Activated T-cell treated with anti-CD3 and anti-CD28 coated beads, Interleukin-2, amount 50 U/mL, for 72 hours (primary cell): ENCODE measurements around the gene CDH24. TPM values are rescaled to one million over a fixed set of nuclear protein-coding genes. Genes with fewer than 3 reads are reported as not detected.

Experiments
- ATAC-seq, 2 donors: fragments of 150-1000 bp; cut with Tn5 transposase; replicated peaks in 1 of 2; 2 replicates each; pipeline ENCODE4 v1.10.0; 2021; ENCODE audit warnings: moderate library complexity in 2 of 2, mild to moderate bottlenecking in 1 of 2
- DNase-seq, 2 donors: peaks; one replicate each; pipeline ENCODE4 v3.0.0; 2021 to 2022; ENCODE audit warnings: mixed read lengths in 1 of 2
- H3K27ac Mint-ChIP-seq: one replicate; pipeline ENCODE4 v1.8.0; 2022; ENCODE audit warnings: mild to moderate bottlenecking, moderate library complexity, mixed read lengths
- H3K27me3 Mint-ChIP-seq: one replicate; pipeline ENCODE4 v1.8.0; 2022; ENCODE audit warnings: low read depth, mixed read lengths
- H3K36me3 Mint-ChIP-seq, 2 donors: one replicate each; pipeline ENCODE4 v1.8.0; 2022; ENCODE audit warnings: mixed read lengths in 2 of 2, mild to moderate bottlenecking in 1 of 2; ENCODE audit not compliant: insufficient read depth in 2 of 2
- H3K4me1 Mint-ChIP-seq: one replicate; pipeline ENCODE4 v1.8.0; 2022; ENCODE audit warnings: low read depth, mixed read lengths
- H3K4me3 Mint-ChIP-seq, 2 donors: one replicate each; pipeline ENCODE4 v1.8.0; 2022; ENCODE audit warnings: mild to moderate bottlenecking in 2 of 2, mixed read lengths in 2 of 2, moderate library complexity in 2 of 2
- H3K9me3 Mint-ChIP-seq, 2 donors: one replicate each; pipeline ENCODE4 v1.8.0; 2022; ENCODE audit warnings: mixed read lengths in 2 of 2
- total RNA-seq, 2 donors: library from RNA; stranded (reverse); gene quantifications; one replicate each; pipeline ENCODE4 v1.2.3, GENCODE V29; 2022

The CDH24 gene
- total RNA-seq, 2 donors from 2014 or later, result 0.82 to 1.5 TPM

DNA sequence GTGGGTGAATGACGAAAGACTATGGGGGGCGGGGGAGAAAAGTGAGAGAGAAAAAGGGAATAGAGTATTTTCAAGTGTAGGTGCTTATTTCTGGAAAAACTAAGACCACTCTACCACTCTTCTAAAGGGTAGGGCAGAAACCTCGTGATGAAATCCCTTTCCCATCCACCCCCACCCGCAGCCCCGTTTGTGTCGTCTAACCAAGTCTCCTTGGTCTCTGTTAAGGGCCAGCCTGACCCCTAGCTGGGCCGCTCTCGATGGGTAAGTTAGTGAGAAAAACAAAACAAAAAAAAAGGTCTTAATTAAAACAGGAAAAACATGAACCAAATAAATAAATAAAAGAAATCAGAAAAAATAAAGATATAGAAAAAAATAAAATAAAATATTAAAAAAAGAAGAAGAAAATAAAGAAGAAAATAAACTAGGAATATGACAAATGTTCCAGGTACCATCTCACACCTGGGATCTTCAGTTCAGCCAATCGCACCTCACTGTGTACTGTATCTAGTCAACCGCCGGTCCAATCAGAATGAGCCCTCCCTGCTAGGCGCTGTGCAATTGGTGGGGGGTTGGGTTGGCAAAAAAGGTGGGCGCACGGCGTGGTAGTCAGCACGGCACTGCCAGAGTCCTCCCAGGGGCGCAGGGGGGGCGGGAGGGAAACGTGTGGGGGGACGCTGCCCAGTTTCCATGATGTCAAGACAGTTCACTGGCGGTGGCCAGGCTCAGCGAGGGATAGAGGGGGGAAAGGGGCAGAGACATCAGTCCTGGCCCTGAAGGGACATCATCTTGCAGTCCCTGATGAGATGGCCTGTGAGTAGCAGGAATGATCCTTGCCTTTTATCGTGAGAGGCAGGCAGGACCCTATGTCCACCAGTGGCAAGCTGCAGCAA is 9.8 kb upstream of the CDH24 start:
- Mint-ChIP-seq H3K27me3 (no peaks in the 10 kb centered on the region), H3K36me3 (peaks cover 13 to 26% of the 10 kb centered on the region in 2 donors), H3K27ac (no peak overlapping the region), H3K9me3 (no peaks in the 10 kb centered on the region), H3K4me1 (peaks cover 39% of the 10 kb centered on the region), H3K4me3 (no peak overlapping the region)
- ATAC-seq (no peak), DNase-seq (no peak)

DNA sequence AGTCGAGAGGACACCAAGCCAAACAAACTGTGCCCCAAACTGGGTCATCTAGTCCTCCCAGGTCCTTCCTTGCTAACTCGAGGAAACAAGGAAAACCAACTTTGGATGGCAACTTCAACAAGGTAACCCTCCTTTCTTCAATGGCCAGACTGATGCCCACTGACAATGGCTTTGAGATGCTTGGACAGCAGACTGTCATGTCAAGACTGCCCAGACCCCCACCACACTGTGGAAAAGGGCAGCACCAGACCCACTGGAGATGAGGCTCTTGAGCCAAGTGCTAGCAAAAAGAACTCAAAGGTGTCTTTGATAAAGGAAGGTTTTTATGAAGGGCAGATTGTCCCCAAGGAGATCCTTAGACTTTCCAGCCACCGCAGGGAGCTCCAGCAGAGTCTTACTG is 9.0 kb upstream of the CDH24 start:
- H3K4me1 Mint-ChIP-seq, result peaks cover 31% of the 10 kb centered on the region
- H3K4me3 Mint-ChIP-seq, result no peak overlapping the region
- no peaks in the 10 kb centered on the region for H3K27me3 Mint-ChIP-seq
- DNase-seq (no peak), ATAC-seq (no peak)
- H3K27ac Mint-ChIP-seq, result no peak overlapping the region
- peaks cover 13 to 28% of the 10 kb centered on the region in 2 donors for H3K36me3 Mint-ChIP-seq
- no peaks in the 10 kb centered on the region for H3K9me3 Mint-ChIP-seq

DNA sequence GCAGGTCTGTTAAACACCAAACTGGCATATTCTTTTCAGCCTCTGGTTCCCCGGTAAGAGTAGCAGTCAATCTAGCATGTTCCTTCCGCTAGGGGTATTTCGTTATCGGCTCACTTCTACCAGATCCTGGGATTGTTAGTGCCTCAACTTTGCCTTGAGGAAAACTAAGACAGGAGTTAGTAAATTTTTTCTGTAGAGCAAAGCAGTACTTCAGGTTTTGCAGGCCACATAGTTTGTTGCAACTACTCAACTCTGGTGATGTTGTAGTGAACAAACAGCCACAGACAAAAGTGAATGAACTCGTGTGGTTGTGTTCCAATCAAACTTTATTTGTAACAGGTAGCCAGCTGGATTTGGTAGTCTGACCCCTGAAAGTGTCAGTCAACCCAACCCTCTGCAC is 6.3 kb upstream of the CDH24 start:
- no peak for DNase-seq
- no peaks in the 10 kb centered on the region for H3K27me3 Mint-ChIP-seq
- H3K9me3 Mint-ChIP-seq, result no peaks in the 10 kb centered on the region
- peaks cover 11 to 31% of the 10 kb centered on the region in 2 donors for H3K36me3 Mint-ChIP-seq
- H3K4me1 Mint-ChIP-seq, result peaks cover 10% of the 10 kb centered on the region
- ATAC-seq, result no peak
- no peak overlapping the region for H3K4me3 Mint-ChIP-seq
- H3K27ac Mint-ChIP-seq, result peak overlapping the region; percentile 26

DNA sequence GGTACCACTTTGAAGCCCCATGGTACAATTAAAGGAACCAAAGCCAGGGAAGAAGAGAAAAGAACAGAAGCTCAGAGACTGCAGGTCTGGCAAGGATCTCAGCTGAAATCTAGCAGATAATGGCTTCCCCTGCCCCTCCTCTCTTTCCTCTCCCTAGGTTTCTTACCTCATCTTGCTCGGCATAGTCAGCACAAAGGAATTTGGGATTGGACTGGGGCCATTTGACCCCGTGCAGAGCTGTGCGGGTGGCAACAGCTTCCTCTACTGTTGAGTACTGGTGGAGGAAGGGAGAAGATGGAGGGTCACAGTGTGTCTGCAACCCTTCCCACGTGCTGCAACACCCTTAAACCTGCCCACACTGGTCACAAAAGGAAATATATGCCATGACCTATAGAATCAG is 4.7 kb upstream of the CDH24 start:
- Mint-ChIP-seq H3K4me1 (peaks cover 7% of the 10 kb centered on the region), H3K9me3 (no peaks in the 10 kb centered on the region), H3K36me3 (peaks cover 11 to 31% of the 10 kb centered on the region in 2 donors), H3K4me3 (no peak overlapping the region), H3K27ac (no peak overlapping the region), H3K27me3 (peaks cover 2% of the 10 kb centered on the region)
- DNase-seq (no peak), ATAC-seq (no peak)

DNA sequence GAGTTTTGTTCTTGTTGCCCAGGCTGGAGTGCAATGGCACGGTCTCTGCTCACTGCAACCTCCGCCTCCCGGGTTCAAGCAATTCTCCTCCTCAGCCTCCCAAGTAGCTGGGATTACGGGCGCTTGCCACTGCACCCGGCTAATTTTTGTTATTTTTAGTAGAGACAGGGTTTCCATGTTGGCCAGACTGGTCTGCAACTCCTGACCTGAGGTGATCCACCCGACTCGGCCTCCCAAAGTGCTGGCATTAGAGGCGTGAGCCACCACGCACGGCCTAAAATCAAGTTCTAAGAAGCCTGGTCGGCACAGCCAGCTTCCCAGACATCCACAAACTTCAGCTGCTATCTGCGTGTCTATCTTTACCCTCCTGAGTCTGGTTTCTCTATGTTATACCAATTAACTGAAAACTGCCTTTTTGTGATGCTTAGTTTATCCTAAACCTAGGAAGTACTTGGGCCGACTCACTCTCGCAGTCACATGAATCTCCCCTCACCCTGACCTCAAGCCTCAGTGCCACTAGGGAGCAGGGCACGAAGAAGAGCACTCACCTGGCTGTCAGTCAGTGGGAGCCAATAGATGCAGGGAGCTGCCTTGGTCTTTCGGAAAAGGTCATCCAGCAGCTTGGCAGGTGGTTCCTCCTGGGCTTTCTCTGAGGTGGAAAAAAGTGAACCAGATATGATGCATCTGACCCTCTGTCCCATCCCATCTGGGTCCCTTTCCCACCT is 3.4 kb upstream of the CDH24 start:
- Mint-ChIP-seq H3K27me3 (peaks cover 12% of the 10 kb centered on the region), H3K27ac (no peak overlapping the region), H3K36me3 (peaks cover 6 to 25% of the 10 kb centered on the region in 2 donors), H3K4me3 (no peak overlapping the region), H3K9me3 (no peaks in the 10 kb centered on the region), H3K4me1 (peaks cover 17% of the 10 kb centered on the region)
- ATAC-seq, result no peak
- DNase-seq, result no peak

DNA sequence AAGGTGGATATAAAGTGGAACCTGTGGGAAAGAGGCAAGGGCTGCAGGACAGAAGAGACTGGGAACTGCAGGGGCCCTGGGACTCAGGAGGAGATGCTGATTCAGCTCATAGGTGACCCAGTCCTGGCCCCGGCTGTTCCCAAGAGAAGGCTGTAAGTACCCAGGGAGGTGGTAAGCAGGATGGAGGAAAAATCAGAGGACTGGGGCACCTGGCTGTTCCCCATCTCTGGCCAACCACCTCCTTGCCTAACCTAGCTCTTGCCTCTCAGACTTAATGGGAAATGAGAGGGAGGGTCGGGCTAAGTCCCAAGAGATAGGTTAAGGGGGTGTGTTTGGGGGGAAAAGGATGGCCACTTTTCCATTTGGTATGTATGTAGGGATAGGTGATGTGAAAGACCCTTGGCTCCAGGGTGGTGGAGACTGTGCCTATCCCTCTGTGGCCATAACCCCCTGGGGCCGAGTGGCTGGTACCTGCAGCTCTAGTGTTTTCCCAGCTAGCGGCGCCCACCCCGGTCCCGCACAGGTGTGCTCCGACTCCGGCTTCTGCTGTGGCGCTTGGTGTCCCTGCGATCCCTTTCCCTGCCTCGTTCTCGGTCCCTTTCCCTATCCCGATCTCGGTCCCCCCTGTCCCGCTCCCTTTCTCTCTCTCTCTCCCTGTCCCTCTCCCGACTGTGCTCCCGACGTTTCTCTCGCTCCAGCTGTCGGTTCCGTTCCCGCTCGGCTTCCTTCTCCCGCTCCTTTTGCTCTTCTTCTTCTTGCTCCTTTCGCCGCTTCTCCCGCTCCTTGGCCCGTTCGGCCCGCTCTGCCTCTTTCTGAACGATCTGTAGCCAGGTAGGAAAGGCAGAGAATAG is 1.6 kb upstream of the CDH24 start:
- Mint-ChIP-seq H3K27me3 (peaks cover 12% of the 10 kb centered on the region), H3K27ac (no peak overlapping the region), H3K4me3 (no peak overlapping the region), H3K36me3 (peaks cover 3 to 20% of the 10 kb centered on the region in 2 donors), H3K9me3 (no peaks in the 10 kb centered on the region), H3K4me1 (peaks cover 15% of the 10 kb centered on the region)
- DNase-seq, result no peak
- no peak for ATAC-seq

DNA sequence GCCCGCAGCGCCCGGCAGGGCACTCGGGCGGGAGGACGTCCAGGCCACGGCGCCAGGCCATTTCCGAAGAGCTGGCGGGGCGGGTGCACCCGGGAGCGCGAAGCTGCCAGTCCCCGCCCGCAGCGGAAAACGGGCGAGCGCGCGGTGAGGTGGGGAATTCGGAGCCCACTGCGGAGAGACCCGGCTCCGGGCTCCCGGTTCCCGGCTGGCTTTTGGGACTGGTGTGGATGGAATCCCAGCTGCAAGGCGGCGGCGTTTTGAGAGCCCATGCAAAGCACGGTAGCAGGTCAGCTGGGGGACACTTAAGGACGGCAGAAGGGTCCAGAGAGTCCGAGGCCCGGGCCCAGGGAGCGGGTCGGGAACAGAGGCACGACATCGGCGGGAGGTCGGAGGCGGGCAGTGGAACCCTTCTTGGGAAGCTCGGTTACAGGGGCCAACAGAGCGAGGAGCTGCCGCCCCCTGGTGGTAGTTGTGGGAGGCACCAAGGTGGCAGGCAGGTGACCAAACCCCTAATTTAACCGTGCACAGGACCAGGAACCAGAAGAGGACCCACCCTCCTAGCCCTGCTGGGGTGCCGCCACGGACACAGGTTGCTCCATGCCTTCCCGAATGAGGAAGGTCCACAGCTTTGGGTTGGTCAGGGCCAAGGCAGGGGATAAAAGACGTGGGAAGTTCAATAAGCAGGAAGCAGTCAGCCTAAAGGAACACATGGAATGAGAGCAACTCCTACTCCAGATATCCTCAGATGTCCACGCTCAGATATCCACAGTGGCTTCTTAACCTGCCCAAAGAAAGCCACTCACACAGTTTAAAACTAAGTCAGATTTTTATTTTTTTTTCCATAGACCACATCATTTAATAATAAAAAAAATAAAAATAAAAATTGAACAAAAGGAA is 685 bp upstream of the CDH24 start:
- ATAC-seq (peak; percentile 70 to 72), DNase-seq (peak; percentile 86 to 90)
- H3K4me1 Mint-ChIP-seq, result peaks cover 15% of the 10 kb centered on the region
- peak overlapping the region; percentile 79 to 82 for H3K4me3 Mint-ChIP-seq
- H3K9me3 Mint-ChIP-seq, result no peaks in the 10 kb centered on the region
- H3K27ac Mint-ChIP-seq, result no peak overlapping the region
- H3K27me3 Mint-ChIP-seq, result peaks cover 12% of the 10 kb centered on the region
- peaks cover 2 to 14% of the 10 kb centered on the region in 2 donors for H3K36me3 Mint-ChIP-seq

DNA sequence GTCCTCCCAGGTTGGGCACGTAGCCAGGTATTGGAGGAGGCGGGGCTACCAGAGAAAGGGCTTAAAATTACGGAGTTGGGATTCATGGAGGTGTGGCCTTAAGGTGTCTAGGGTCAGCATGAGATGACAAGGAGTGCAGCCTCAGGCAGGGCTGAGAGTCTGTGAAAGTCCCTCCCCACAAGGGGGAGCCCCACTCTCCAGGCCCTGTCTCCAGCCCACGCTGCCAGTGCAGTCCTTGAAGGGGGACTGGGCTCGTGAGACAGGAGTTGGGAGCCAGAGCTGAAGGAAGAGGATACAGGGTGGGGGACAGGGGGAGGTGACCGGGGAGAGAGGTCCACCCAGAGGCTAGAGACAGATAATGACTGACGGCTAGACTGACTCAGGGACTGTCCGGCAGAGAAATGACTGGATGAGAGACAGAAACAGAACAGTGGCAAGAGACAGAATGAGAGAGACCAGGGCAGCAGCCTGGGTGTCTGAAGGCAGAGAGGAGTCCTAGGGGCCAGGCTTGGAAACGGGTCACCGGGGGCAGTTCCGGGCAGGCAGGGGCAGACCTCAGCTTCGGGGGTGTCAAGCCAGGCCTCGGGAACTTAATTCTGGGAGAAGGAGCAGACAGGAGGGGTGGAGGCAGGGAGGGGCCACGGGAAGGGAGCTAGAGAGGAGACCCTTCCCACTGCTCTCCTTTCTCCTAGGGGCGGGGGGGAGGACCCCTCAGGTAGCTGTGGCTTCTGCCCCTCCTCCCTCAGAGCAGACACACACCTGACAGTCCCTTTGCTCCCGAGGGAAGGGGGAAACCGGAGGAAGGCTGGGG is 970 bp downstream of the CDH24 start:
- Mint-ChIP-seq H3K36me3 (peaks cover 0 to 10% of the 10 kb centered on the region in 2 donors), H3K27me3 (peaks cover 12% of the 10 kb centered on the region), H3K4me3 (peak overlapping the region; percentile 89 to 93), H3K27ac (peak overlapping the region; percentile 3), H3K4me1 (peaks cover 15% of the 10 kb centered on the region), H3K9me3 (no peaks in the 10 kb centered on the region)
- DNase-seq (peak; percentile 74 to 81), ATAC-seq (peak; percentile 63 to 70)

DNA sequence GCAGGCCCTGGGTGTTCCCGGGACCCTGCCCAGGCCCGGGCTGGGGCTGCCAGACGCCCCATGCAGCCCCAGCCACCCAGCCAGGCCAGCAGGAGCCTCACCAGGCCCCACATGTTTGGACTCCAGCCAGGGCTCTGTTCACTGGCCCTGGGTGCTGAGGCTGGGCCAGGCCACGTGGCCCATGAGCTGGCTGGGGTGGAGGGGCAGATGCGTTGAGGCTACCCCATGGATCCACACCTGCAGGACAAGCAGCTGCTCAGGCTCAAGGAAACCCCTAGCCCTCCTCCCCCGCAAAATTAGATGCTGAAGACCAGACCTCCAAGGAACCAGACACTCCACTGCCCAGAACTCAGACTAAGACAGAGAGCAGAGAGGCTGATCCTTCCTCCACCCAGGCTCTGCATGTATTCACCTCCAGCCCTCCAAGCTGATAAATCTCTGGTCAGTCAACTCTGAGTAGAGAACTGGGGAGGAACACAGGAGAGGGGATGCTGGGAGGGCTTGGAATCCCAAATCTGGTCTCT is 1.6 kb downstream of the CDH24 start:
- no peaks in the 10 kb centered on the region for H3K9me3 Mint-ChIP-seq
- no peak for DNase-seq
- no peak for ATAC-seq
- H3K36me3 Mint-ChIP-seq, result peaks cover 0 to 5% of the 10 kb centered on the region in 2 donors
- H3K4me1 Mint-ChIP-seq, result peaks cover 15% of the 10 kb centered on the region
- peak overlapping the region; percentile 75 to 93 for H3K4me3 Mint-ChIP-seq
- no peak overlapping the region for H3K27ac Mint-ChIP-seq
- H3K27me3 Mint-ChIP-seq, result peaks cover 12% of the 10 kb centered on the region

DNA sequence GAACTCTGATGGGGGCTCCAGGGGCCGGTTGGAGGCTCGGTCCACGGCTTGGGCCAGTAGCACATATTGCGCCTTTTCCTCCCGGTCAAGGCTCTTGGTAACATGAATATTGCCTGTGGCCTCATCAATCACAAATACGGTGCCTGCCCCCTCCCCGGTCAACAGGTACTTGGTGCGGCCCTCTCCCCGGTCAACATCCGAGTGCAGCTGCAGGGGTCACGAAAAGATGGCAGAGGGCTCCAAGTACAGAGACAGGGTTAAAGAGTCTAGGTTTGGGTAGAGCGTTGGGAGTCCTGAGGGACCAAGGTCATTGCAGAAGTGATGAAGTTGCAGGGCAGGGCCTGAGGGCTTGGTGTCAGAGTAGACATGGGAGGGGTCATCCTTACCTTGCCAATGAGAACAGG is 2.2 kb downstream of the CDH24 start:
- Mint-ChIP-seq H3K4me3 (no peak overlapping the region), H3K27me3 (peaks cover 12% of the 10 kb centered on the region), H3K36me3 (peaks cover 0 to 5% of the 10 kb centered on the region in 2 donors), H3K9me3 (no peaks in the 10 kb centered on the region), H3K4me1 (peaks cover 15% of the 10 kb centered on the region), H3K27ac (no peak overlapping the region)
- DNase-seq (no peak), ATAC-seq (no peak)

DNA sequence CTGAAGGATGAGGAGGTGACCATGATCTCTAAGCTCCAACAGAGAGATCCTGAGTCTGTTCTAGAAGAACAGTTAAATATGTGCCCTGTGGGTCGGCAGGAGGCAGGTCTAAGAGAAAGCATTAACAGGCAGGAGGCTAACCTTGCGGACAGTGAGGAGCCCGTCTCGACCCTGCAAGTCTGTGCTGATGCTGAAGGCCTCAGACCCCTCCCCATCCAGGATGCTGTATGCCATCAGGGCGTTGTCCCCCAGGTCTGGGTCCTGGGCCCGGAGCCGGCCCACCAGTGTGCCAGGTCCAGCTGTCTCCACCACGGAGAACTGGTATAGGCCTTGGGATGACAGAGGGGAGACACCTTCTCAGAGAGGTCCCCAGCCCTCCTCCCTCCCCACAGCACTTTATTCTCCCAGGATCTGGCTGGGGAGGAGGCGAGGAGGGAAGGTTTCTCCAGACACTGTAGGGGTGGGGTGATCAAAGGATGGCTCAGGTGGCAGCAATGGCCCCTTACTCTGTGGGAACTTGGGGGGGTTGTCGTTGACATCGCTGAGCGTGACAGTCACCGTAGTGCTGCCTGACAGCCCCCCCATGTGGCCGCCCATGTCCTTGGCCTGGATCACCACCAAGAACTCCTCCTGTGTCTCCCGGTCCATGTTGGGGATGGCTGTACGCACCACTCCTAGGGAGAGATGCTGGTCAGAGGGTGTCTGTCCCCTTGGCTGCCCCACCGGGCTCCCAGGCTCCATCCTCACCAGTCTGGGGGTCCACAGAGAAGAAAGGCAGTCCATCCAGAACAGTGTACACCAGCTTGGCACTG is 3.1 kb downstream of the CDH24 start:
- peaks cover 15% of the 10 kb centered on the region for H3K4me1 Mint-ChIP-seq
- peaks cover 12% of the 10 kb centered on the region for H3K27me3 Mint-ChIP-seq
- no peak for ATAC-seq

More for the DNA sequence above, 3.1 kb downstream of the CDH24 start:
- no peaks in the 10 kb centered on the region for H3K9me3 Mint-ChIP-seq
- H3K36me3 Mint-ChIP-seq, result peaks cover 0 to 2% of the 10 kb centered on the region in 2 donors
- no peak overlapping the region for H3K4me3 Mint-ChIP-seq
- no peak overlapping the region for H3K27ac Mint-ChIP-seq
- peak; percentile 47 to 56 for DNase-seq
